Activated CD4-positive, alpha-beta T cell treated with anti-CD3 and anti-CD28 coated beads, Interleukin-2, amount 10 ng/mL, durations not matched to agents 7 days and 5 days (primary cell): ENCODE results near the gene TMEM132A. TPM values are rescaled to one million over a fixed set of nuclear protein-coding genes. Genes with fewer than 3 reads are reported as not detected.

ENCODE experiments used
- total RNA-seq, 2 experiments: library from RNA; stranded (reverse); gene quantifications; one replicate each; pipeline ENCODE4 v1.2.3, GENCODE V29; 2021

Gene TMEM132A
- total RNA-seq, 2 experiments from 2014 or later, result 0.40 to 0.47 TPM

Other genes with a start within 250 kb of the TMEM132A start
- gene MS4A8, start 224.8 kb upstream of the TMEM132A start, total RNA-seq, result not detected
- not detected for gene MS4A18, start 199.7 kb upstream of the TMEM132A start, total RNA-seq
- gene MS4A15, start 167.6 kb upstream of the TMEM132A start, total RNA-seq, result not detected
- not detected for gene MS4A10, start 139.1 kb upstream of the TMEM132A start, total RNA-seq
- gene CCDC86, start 82.3 kb upstream of the TMEM132A start, total RNA-seq, result 10 to 100 TPM; 19.2 to 23.2 TPM
- 1 to 10 TPM; 1.3 to 1.4 TPM for gene PTGDR2, start 68.5 kb upstream of the TMEM132A start, total RNA-seq
- gene ZP1, start 56.9 kb upstream of the TMEM132A start, total RNA-seq, result not detected
- gene PRPF19, start 17.9 kb upstream of the TMEM132A start, total RNA-seq, result 100 to 1,000 TPM; 125 to 128 TPM
- 100 to 1,000 TPM; 114 to 119 TPM for gene TMEM109, start 10.3 kb upstream of the TMEM132A start, total RNA-seq
- gene SLC15A3, start 27.7 kb downstream of the TMEM132A start, total RNA-seq, result 1 to 10 TPM; 4.0 to 4.2 TPM
- gene CD6, start 47.2 kb downstream of the TMEM132A start, total RNA-seq, result 100 to 1,000 TPM; 368 to 402 TPM
- 100 to 1,000 TPM; 379 to 405 TPM for gene CD5, start 178.0 kb downstream of the TMEM132A start, total RNA-seq
- 1 to 10 TPM; 5.5 to 5.8 TPM for gene VPS37C, start 237.0 kb downstream of the TMEM132A start, total RNA-seq